ENCODE results near the gene TMSB15A.

GRCh38 chrX:102558607-102559006, 42.1 kb upstream of the TMSB15A start:
- TF ChIP-seq CTCF (IDR thresholded peaks at IDR 0.05) (no peak), POLR2A (IDR thresholded peaks at IDR 0.05; ENCODE audit: low read depth) (no peak)

Measured in esophagus muscularis mucosa (tissue), 3 donors.